CD4-positive, alpha-beta memory T cell (primary cell): ENCODE data around the gene C10orf90. TPM values are rescaled to one million over a fixed set of nuclear protein-coding genes. Genes with fewer than 3 reads are reported as not detected.

ENCODE experiments used
- CTCF ChIA-PET: fragments of 350-600 bp; sonication (Branson Sonifier 250); formaldehyde crosslinking; loops from one replicate; lab custom pipeline; 2021; ENCODE audit warnings: inconsistent platforms; ENCODE audit not compliant: partially characterized antibody; lab: Charles Lee
- POLR2A ChIA-PET: fragments of 350-600 bp; sonication (Branson Sonifier 250); formaldehyde crosslinking; loops from one replicate; lab custom pipeline; 2021; ENCODE audit not compliant: partially characterized antibody; lab: Charles Lee
- DNase-seq, 5 donors: peaks; one replicate each; pipeline versions ENCODE4 v3.0.0 to v3.0.0-alpha.2; 2020 to 2022; ENCODE audit warnings: mixed read lengths in 1 of 5
- H3K27ac ChIP-seq: one replicate; pipeline ENCODE4 v1.7.0; 2013; ENCODE audit warnings: low read depth, low read length
- H3K27me3 ChIP-seq: 2 replicates; pipeline ENCODE4 v1.7.0; 2013; ENCODE audit warnings: mild to moderate bottlenecking, low read length, moderate library complexity; ENCODE audit not compliant: insufficient read depth
- H3K36me3 ChIP-seq: 2 replicates; pipeline ENCODE4 v1.7.0; 2013; ENCODE audit warnings: mild to moderate bottlenecking, low read length, moderate library complexity; ENCODE audit not compliant: insufficient read depth
- H3K4me1 ChIP-seq: 2 replicates; pipeline ENCODE4 v1.7.0; 2013; ENCODE audit warnings: mild to moderate bottlenecking, low read length, moderate library complexity; ENCODE audit not compliant: insufficient read depth
- H3K4me3 ChIP-seq, 2 donors: one replicate each; pipeline ENCODE4 v1.7.0; 2013; ENCODE audit warnings: low read length in 2 of 2, mild to moderate bottlenecking in 1 of 2
- H3K9me3 ChIP-seq, 2 donors: one replicate each; pipeline ENCODE4 v1.7.0; 2013; ENCODE audit warnings: low read length in 2 of 2, control low read depth in 1 of 2; ENCODE audit not compliant: control insufficient read depth in 1 of 2
- H3K27ac Mint-ChIP-seq, 7 donors: one replicate each; pipeline ENCODE4 v1.8.0; 2020 to 2021; ENCODE audit warnings: mixed read lengths in 7 of 7, mild to moderate bottlenecking in 6 of 7, inconsistent platforms in 3 of 7, moderate library complexity in 3 of 7
- H3K27me3 Mint-ChIP-seq, 2 donors: one replicate each; pipeline ENCODE4 v1.8.0; 2020 to 2021; ENCODE audit warnings: mixed read lengths in 2 of 2
- H3K36me3 Mint-ChIP-seq, 2 donors: one replicate each; pipeline ENCODE4 v1.8.0; 2020 to 2021; ENCODE audit warnings: mixed read lengths in 2 of 2, inconsistent platforms in 1 of 2, mild to moderate bottlenecking in 1 of 2
- H3K4me1 Mint-ChIP-seq, 4 donors: one replicate each; pipeline ENCODE4 v1.8.0; 2020 to 2021; ENCODE audit warnings: mixed read lengths in 4 of 4, mild to moderate bottlenecking in 1 of 4
- H3K4me3 Mint-ChIP-seq, 8 donors: one replicate each; pipeline ENCODE4 v1.8.0; 2020 to 2021; ENCODE audit warnings: mixed read lengths in 8 of 8, mild to moderate bottlenecking in 7 of 8, moderate library complexity in 6 of 8, inconsistent platforms in 3 of 8
- H3K9me3 Mint-ChIP-seq, 8 donors: one replicate each; pipeline ENCODE4 v1.8.0; 2020 to 2021; ENCODE audit warnings: mixed read lengths in 8 of 8, mild to moderate bottlenecking in 5 of 8, inconsistent platforms in 3 of 8, moderate library complexity in 1 of 8
- intact Hi-C: fragments of 100-400 bp; cut with micrococcal nuclease; formaldehyde crosslinking; loops from one replicate; pipeline ENCODE4 v1.15.1; 2023
- polyA plus RNA-seq, 2 donors: library from polyadenylated mRNA; unstranded; fragments of 300-500 nt; fragmentation: Illumina TruSeq; gene quantifications; one replicate each; pipeline ENCODE4 v1.2.3, GENCODE V29; 2021
- total RNA-seq, 2 experiments: library from RNA; stranded (reverse); gene quantifications; one replicate each; pipeline ENCODE4 v1.2.3, GENCODE V29; 2021

Gene C10orf90
- total and polyA plus RNA-seq, 4 experiments from 2014 or later = not detected

DNA sequence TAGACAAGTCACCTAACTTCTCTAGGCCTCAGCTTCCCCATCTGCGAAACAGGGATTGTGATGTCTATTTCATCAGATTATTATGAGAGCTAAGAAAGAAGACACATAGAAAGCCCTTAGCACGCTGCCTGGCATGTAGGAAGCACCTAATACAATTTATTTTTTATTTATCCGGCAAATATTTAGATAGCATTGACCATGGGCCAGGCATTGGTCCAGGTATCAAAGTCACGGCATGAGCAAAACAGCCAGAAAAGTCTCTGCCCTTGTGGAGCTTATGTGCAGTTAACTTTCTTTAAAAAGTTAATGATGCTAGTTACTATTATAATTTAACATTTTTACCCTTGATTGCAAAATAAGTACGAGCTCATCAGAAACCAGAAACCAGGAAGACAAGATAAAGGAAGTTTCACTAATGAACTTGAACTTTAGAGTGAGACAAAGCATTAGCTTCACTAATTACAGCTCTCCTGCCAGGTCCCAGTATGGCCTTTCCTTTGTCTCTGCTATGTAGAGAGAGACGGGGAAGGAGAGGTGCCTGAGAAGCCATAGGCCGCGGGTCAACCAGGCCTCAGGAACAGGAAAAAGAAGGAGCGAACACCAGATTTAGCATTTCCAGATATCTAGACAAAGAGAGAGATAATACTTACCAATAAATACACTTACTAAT is 142.7 kb downstream of the C10orf90 start:
- H3K4me1 Mint-ChIP-seq = no peaks in the 10 kb centered on the region
- intact Hi-C loops = no loop called here
- peaks cover 0 to 4% (median 0%) of the 10 kb centered on the region in 8 donors for H3K9me3 Mint-ChIP-seq
- ChIA-PET POLR2A (no interaction called here), CTCF (no interaction called here)
- H3K36me3 Mint-ChIP-seq = no peaks in the 10 kb centered on the region
- Histone ChIP-seq H3K27me3 (no peaks in the 10 kb centered on the region), H3K36me3 (no peaks in the 10 kb centered on the region), H3K9me3 (no peaks in the 10 kb centered on the region), H3K27ac (no peak overlapping the region), H3K4me3 (no peak overlapping the region), H3K4me1 (no peaks in the 10 kb centered on the region)
- no peak overlapping the region for H3K4me3 Mint-ChIP-seq
- H3K27ac Mint-ChIP-seq = no peak overlapping the region
- no peak for DNase-seq
- peaks cover 0 to 1% of the 10 kb centered on the region in 2 donors for H3K27me3 Mint-ChIP-seq

DNA sequence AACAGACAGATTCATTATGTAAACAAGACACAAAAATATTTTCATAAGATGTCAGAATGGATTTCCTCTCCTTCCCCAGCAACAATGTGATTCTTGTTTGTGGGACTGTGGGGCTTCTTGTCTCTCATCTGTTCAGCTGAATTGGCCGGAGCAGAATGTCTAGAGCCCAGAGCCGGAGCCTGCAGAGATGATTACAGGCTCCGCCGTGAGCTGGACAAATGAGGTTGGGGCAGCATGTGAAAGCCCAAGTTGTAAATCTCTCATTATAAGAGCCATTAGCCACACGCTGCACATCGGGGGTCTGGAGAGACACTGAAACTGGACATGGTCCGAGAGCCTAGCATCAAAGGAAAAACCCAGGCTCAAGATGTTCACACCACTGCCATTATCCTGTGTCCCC is 145.2 kb downstream of the C10orf90 start:
- Mint-ChIP-seq H3K27ac (no peak overlapping the region), H3K27me3 (peaks cover 0 to 1% of the 10 kb centered on the region in 2 donors), H3K4me1 (no peaks in the 10 kb centered on the region), H3K4me3 (no peak overlapping the region), H3K36me3 (no peaks in the 10 kb centered on the region), H3K9me3 (peaks cover 0 to 6% (median 0%) of the 10 kb centered on the region in 8 donors)
- Histone ChIP-seq H3K36me3 (no peaks in the 10 kb centered on the region), H3K9me3 (no peaks in the 10 kb centered on the region), H3K27ac (no peak overlapping the region), H3K4me1 (no peaks in the 10 kb centered on the region), H3K27me3 (no peaks in the 10 kb centered on the region), H3K4me3 (no peak overlapping the region)
- ChIA-PET CTCF (no interaction called here), POLR2A (no interaction called here)
- intact Hi-C loops = no loop called here
- DNase-seq = no peak

DNA sequence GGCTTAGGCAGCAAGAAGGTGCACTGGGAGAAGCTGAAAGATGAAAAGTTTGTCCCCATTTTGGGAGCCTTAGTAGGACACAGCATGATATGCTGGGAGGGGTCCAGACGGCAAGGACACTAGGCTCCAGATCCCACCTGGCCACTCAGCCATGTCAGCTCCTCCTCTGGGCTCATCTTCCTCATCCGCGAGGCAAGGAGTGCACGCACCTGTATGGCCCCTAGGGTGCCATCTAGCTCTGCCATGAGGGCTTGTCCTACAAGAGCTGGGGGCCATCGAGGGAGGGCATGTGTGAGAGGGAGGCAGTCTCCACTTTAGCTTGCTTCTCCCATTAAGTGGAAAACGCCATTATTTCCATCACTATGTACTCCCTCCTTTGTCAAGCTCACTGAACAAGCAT is 146.0 kb downstream of the C10orf90 start:
- DNase-seq = no peak

GRCh38 chr10:126523071-126523470 is 147.4 kb downstream of the C10orf90 start:
- Mint-ChIP-seq H3K27ac (no peak overlapping the region), H3K27me3 (peaks cover 0 to 1% of the 10 kb centered on the region in 2 donors), H3K36me3 (no peaks in the 10 kb centered on the region), H3K4me3 (no peak overlapping the region), H3K4me1 (no peaks in the 10 kb centered on the region), H3K9me3 (peaks cover 0 to 6% (median under 1%) of the 10 kb centered on the region in 8 donors)
- Histone ChIP-seq H3K36me3 (no peaks in the 10 kb centered on the region), H3K9me3 (no peaks in the 10 kb centered on the region), H3K27ac (no peak overlapping the region), H3K27me3 (no peaks in the 10 kb centered on the region), H3K4me1 (no peaks in the 10 kb centered on the region), H3K4me3 (no peak overlapping the region)
- no peak for DNase-seq
- CTCF ChIA-PET = no interaction called here
- POLR2A ChIA-PET = no interaction called here
- intact Hi-C loops = no loop called here

More for the DNA sequence above, 146.0 kb downstream of the C10orf90 start:
- POLR2A ChIA-PET = no interaction called here
- no peaks in the 10 kb centered on the region for H3K36me3 ChIP-seq
- no peaks in the 10 kb centered on the region for H3K4me1 Mint-ChIP-seq
- CTCF ChIA-PET = no interaction called here
- H3K27me3 ChIP-seq = no peaks in the 10 kb centered on the region
- no peaks in the 10 kb centered on the region for H3K9me3 ChIP-seq
- intact Hi-C loops = no loop called here
- H3K4me3 Mint-ChIP-seq = no peak overlapping the region
- no peak overlapping the region for H3K27ac Mint-ChIP-seq
- H3K9me3 Mint-ChIP-seq = peaks cover 0 to 6% (median 0%) of the 10 kb centered on the region in 8 donors
- H3K36me3 Mint-ChIP-seq = no peaks in the 10 kb centered on the region
- no peak overlapping the region for H3K27ac ChIP-seq
- H3K27me3 Mint-ChIP-seq = peaks cover 0 to 1% of the 10 kb centered on the region in 2 donors
- no peaks in the 10 kb centered on the region for H3K4me1 ChIP-seq
- H3K4me3 ChIP-seq = no peak overlapping the region

GRCh38 chr10:126521399-126521798 is 149.1 kb downstream of the C10orf90 start:
- intact Hi-C loops = no loop called here
- Mint-ChIP-seq H3K36me3 (no peaks in the 10 kb centered on the region), H3K27ac (no peak overlapping the region), H3K27me3 (no peaks in the 10 kb centered on the region), H3K4me3 (no peak overlapping the region), H3K4me1 (no peaks in the 10 kb centered on the region), H3K9me3 (peaks cover 0 to 3% (median 0%) of the 10 kb centered on the region in 8 donors)
- Histone ChIP-seq H3K9me3 (no peaks in the 10 kb centered on the region), H3K4me1 (no peaks in the 10 kb centered on the region), H3K27me3 (no peaks in the 10 kb centered on the region), H3K4me3 (no peak overlapping the region), H3K27ac (no peak overlapping the region), H3K36me3 (no peaks in the 10 kb centered on the region)
- no peak for DNase-seq
- POLR2A ChIA-PET = no interaction called here
- CTCF ChIA-PET = no interaction called here

DNA sequence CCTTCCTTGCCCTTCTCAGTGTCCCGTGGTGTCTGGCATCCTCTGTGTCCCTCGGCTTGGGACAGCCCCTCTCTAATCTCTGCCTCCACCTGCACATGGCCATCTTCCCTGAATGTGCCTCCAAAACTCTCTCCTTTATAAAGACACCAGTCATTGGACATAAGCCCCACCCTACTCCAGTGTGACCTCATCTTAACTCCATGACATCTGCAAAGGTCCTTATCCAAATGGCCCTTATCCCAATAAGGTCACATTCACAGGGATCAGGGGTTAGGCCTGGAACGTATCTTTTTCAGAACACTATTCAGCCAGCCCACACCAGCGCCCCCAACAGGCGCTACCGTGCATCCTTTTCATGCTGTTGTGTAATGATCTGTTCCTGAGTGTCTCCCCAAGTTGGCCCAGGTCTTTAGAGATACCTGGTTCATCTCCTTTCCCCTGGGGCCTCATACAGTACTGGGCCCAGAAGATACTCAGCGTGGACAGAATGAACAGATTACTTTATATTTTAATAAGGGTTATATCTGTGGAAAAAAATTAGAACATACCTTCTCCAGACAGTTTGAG is 149.7 kb downstream of the C10orf90 start:
- Histone ChIP-seq H3K4me1 (no peaks in the 10 kb centered on the region), H3K9me3 (no peaks in the 10 kb centered on the region), H3K27me3 (no peaks in the 10 kb centered on the region), H3K27ac (no peak overlapping the region), H3K36me3 (no peaks in the 10 kb centered on the region), H3K4me3 (no peak overlapping the region)
- Mint-ChIP-seq H3K4me1 (no peaks in the 10 kb centered on the region), H3K27ac (no peak overlapping the region), H3K9me3 (peaks cover 0 to 3% (median 0%) of the 10 kb centered on the region in 8 donors), H3K36me3 (no peaks in the 10 kb centered on the region), H3K4me3 (no peak overlapping the region), H3K27me3 (no peaks in the 10 kb centered on the region)
- intact Hi-C loops = no loop called here
- ChIA-PET POLR2A (no interaction called here), CTCF (no interaction called here)
- no peak for DNase-seq

DNA sequence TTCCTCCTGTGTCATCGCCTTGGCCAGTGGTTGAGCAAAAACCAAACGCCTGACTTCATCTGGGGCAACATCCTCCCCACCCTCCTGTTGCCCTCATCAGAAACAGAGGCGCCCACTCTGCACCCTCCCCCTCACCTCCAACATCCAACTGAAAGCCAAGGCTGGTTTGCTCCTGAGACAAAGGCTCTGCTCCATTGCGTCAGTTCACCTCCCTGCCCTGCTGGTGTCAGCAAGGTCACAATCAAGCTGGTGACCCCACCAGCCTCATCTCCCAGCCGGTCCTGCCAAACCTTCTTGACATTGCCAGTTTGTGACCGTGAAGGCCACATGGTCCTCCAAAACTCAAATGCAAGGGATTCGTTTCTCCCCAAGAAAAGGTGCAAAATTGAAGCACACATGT is 150.5 kb downstream of the C10orf90 start:
- H3K27ac Mint-ChIP-seq = no peak overlapping the region
- CTCF ChIA-PET = no interaction called here

More for the DNA sequence above, 150.5 kb downstream of the C10orf90 start:
- no peak overlapping the region for H3K27ac ChIP-seq
- no peaks in the 10 kb centered on the region for H3K27me3 ChIP-seq
- intact Hi-C loops = no loop called here
- no peaks in the 10 kb centered on the region for H3K36me3 Mint-ChIP-seq
- H3K4me3 Mint-ChIP-seq = no peak overlapping the region
- H3K36me3 ChIP-seq = no peaks in the 10 kb centered on the region
- H3K9me3 ChIP-seq = no peaks in the 10 kb centered on the region
- no peaks in the 10 kb centered on the region for H3K4me1 ChIP-seq
- DNase-seq = no peak
- H3K9me3 Mint-ChIP-seq = peaks cover 0 to 3% (median 0%) of the 10 kb centered on the region in 8 donors
- H3K27me3 Mint-ChIP-seq = no peaks in the 10 kb centered on the region
- no peak overlapping the region for H3K4me3 ChIP-seq
- POLR2A ChIA-PET = no interaction called here
- no peaks in the 10 kb centered on the region for H3K4me1 Mint-ChIP-seq
